Activated CD8-positive, alpha-beta memory T cell treated with anti-CD3 and anti-CD28 coated beads for 24 hours (primary cell): Measurements from ENCODE around the gene CCZ1B.
A peak's percentile ranks its signal among the peaks of the same experiment; 100 is the strongest.
"Not testable (repeated sequence)": the region's sequence is repeated elsewhere in the genome, so short reads cannot be mapped to it uniquely, and the experiment has no call there.

Experiments used
- DNase-seq: peaks from one replicate; pipeline ENCODE4 v3.0.0-alpha.2; 2020

The CCZ1B gene

GRCh38 chr7:6826151-6826550 lies at the start of gene CCZ1B:
CCZ1B (minus strand) TSS chr7:6826275; CDS start chr7:6826197, 78 bp downstream.
- DNase-seq, result peak; percentile 92

GRCh38 chr7:6875022-6875421 lies 48.9 kb upstream of the CCZ1B start:
- DNase-seq, result not testable (repeated sequence)

DNA sequence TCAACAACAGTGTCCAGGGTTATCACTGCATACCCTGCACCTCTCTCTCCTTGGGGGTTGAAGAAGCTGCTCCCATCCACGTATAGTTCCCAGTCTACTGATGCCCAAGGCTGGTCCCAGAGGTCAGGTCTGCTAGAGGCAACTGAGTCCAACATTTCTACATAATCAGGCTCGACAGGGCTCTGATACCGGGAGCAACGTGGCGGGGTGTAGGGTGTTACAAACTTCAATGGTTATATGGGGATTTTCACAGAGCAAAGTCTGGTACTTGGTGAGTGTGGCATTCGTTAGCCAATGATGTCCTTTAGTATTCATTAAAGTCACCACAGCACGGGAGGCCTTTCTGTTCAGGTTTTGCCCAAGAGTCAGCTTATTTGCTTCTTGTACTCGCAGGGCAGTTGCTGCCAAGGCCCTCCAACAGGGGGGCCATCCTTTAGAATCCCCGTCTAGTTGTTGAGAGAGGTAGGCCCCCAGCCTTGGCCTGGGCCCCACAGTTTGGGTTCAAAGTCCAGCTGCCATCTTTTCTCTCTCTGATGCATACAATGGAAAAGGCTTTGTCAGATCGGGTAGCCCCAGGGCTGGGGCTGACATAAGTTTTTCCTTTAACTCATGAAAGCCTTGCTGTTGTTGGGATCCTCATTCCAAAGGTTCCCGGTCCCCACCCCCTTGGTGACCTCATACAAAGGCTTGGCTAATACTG lies 46.3 kb upstream of the CCZ1B start:
- not testable (repeated sequence) for DNase-seq

DNA sequence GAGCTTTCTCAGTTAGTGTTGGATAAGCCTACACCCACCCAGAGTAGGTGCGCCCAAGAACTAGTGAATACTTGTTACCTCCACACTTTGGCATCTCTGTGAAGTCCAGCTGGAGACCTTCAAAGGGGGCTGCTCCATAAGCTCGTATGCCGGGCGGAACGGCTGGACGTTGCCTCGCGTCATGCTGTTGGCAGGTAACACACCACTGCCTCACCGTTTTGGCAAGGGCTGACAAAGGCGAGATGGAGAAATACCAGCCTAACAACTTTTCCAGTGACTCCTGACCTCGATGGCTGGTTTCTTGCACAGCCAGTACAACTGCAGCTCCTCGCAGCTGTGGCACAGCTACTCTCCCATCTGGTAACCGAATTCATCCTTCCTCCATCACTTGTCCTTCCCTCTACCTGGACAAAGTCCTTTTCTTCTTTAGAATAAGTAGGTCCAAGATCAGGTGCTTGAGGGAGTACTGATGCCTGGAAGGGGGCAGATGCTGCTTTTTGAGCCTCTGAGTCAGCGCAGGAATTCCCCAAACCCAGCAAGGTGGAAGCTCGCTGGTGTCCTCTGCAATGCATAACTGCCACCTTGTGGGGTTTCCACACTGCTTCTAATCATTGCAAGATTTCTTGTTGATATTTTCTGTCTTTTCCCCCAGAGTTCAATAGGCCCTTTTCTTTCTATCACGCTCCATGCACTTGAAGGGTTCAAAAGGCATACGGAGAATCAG lies 45.5 kb upstream of the CCZ1B start:
- DNase-seq, result not testable (repeated sequence)

GRCh38 chr7:6864751-6865150 lies 38.7 kb upstream of the CCZ1B start:
- DNase-seq, result not testable (repeated sequence)

GRCh38 chr7:6864188-6864587 lies 38.1 kb upstream of the CCZ1B start:
- DNase-seq, result not testable (repeated sequence)

- not testable (repeated sequence) for DNase-seq
Observed at GRCh38 chr7:6862876-6863275, 36.8 kb upstream of the CCZ1B start.

GRCh38 chr7:6857721-6858314 lies 31.7 kb upstream of the CCZ1B start:
- DNase-seq, result peak; percentile 91

DNA sequence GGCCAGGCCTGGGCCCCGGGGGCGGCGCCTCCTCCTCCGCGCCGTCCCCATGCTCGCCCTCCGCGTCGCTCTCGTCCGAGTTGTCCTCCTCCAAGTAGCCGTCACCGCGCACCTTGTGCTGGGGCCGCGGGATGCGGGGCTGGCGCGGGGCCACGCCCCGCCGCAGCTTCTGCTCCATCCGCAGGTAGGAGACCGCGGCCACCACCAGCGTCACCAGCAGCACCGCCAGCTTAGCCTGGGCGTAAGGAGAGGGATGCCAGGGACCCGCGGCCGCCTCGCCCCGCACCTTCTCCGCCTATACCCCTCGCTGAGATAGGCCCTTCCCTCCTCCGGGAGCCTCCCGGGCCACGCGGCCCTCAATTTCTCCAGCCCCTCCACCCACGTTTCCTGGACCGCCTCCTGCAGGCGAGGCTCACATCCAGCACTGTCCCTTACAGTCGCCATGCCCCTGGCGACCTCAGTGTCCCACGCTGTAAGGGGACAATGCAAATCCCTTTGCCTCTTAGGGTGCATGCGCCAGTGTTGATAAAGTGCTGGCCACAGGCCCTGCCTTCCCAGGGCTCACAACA lies 29.6 kb upstream of the CCZ1B start:
- DNase-seq, result not testable (repeated sequence)

GRCh38 chr7:6854747-6855562 lies 28.9 kb upstream of the CCZ1B start:
- DNase-seq, result peak; percentile 68

- DNase-seq, result not testable (repeated sequence)
Observed at GRCh38 chr7:6853681-6854080, 27.6 kb upstream of the CCZ1B start.

- DNase-seq, result not testable (repeated sequence)
Observed at GRCh38 chr7:6849127-6849526, 23.1 kb upstream of the CCZ1B start.

DNA sequence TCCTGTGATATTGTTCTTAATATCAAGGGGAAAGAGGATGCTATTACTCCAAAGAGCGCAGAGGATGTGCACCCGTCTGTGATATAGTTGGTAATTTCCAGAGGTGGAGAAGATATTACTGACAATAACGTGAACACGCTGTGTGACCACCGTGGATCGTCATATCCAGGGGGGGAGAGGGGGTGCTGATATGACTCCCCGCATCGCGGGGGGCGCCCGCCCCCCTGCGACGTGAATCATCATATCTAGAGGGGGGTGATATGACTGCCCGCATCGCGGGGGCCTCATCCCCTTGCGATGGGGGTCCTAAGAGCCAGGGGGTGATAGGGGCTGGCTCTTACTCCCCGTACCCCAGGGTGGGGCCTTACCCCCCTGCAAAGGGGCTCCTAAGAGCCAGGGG lies 21.7 kb upstream of the CCZ1B start:
- not testable (repeated sequence) for DNase-seq

DNA sequence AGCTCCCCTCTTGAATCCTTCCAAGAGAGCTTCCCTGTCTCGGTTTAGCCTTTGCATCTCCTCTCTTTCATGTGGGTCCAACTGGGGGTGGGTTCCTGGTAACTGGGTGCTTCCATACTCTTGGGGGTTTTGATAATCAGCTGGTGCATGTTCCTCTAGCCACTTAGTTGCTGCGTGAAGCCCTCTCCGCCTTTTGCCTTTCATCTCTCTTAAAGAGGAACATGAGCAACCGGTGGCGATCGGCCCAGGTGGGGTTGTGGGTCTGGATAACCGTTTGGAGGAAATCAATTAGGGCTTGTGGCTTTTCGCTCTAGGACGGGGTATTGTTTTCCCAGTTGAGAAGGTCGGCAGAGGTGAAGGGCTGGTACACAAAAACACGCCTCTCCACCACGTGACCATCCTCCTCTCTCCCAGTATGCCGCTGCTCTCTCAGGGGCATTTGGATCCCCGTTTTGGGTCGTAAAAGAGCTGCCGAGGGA lies 19.9 kb upstream of the CCZ1B start:
- not testable (repeated sequence) for DNase-seq

GRCh38 chr7:6843654-6844053 lies 17.6 kb upstream of the CCZ1B start:
- not testable (repeated sequence) for DNase-seq

DNA sequence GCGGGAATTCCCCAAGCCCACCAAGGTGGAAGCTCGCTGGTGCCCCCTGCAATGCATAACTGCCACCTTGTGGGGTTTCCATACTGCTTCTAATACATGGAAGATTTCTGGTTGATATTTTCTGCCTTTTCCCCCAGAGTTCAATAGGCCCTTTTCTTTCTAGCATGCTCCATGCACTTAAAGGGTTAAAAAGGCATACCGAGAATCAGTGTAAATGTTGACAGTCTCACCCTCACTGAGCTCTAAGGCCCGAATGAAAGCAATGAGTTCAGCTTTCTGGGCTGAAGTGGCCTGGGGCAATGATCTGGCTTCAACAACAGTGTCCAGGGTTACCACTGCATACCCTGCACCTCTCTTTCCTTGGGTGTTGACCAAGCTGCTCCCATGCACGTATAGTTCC lies 17.0 kb upstream of the CCZ1B start:
- not testable (repeated sequence) for DNase-seq

DNA sequence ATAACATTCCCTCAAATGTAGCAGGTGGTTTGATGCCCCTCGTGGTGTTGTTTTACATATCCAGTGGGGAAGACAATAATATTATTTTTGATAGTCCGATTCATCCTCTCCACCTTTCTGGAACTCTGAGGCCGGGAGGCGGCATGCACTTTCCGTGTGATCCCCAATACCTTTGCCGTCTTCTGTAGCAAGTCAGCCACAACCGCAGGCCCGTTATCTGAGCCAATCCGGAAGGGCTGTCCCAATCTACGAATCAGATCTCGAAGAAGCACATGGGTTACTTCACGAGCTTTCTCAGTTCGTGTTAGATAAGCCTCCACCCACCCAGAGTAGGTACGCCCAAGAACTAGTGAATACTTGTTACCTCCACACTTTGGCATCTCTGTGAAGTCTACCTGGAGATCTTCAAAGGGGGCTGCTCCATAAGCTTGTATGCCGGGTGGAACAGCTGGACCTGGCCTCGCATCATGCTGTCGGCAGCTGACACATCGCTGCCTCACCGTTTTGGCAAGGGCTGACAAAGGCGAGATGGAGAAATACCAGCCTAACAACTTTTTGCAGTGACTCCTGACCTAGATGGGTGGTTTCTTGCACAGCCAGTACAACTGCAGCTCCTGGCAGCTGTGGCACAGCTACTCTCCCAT lies 16.3 kb upstream of the CCZ1B start:
- DNase-seq, result not testable (repeated sequence)

- DNase-seq, result not testable (repeated sequence)
Observed at GRCh38 chr7:6837081-6837480, 11.0 kb upstream of the CCZ1B start.

GRCh38 chr7:6835521-6835920 lies 9.4 kb upstream of the CCZ1B start:
- DNase-seq, result not testable (repeated sequence)

- DNase-seq, result no peak
Observed at GRCh38 chr7:6833636-6834035, 7.6 kb upstream of the CCZ1B start.

DNA sequence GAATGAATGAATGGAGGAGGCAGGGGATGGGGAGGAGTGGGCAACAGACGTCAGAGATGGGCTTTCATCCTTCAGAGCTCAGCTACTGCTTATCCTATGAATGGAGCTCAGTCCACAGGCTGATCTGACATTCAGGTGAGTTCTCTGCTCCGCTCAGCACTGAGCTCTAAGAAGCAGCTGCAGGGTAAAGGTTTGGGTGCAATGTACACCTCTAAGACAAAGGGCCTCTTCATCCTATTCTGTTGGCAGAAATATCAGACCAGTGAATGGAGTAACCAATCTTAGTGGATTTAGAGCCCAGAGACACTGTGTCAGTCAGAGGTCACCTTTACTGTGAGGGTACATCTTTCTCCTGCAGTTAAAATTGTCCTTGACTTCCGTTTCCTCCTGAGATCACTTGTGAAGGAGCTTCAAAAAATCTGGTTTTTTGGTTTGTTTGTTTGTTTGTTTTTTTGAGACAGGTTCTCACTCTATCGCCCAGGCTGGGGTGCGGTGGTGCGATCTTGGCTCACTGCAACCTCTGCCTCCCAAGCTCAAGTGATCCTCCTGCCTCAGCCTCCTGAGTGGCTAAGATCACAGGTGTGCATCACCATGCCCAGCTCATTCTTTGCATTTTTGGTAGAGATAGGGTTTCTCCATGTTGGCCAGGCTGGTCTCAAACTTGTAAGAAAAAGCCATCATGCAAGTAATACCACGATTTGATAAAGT lies 5.1 kb upstream of the CCZ1B start:
- DNase-seq, result peak; percentile 15
